Calu3 (cell line): ENCODE measurements around the gene SHD. TPM values are rescaled to one million over a fixed set of nuclear protein-coding genes. Genes with fewer than 3 reads are reported as not detected.

Experiments used
- BruUV-seq: library from RNA; stranded (reverse); fragments of 400-500 nt; replicated peaks from 2 replicates; lab custom pipeline; 2021; lab: Mats Ljungman, UMichigan
- CTCF ChIA-PET: fragments of 300-600 bp; sonication (Branson Sonifier 250); formaldehyde crosslinking; loops from one replicate; lab custom pipeline; 2022; ENCODE audit warnings: antibody characterized with exemption; lab: Charles Lee
- DNase-seq: peaks from one replicate; pipeline ENCODE4 v3.0.0; 2022
- H3K27ac Mint-ChIP-seq: one replicate; pipeline ENCODE4 v1.8.0; 2022; ENCODE audit warnings: mixed read lengths; ENCODE audit not compliant: unreplicated experiment
- H3K27me3 Mint-ChIP-seq: one replicate; pipeline ENCODE4 v1.8.0; 2022; ENCODE audit warnings: mixed read lengths; ENCODE audit not compliant: unreplicated experiment
- H3K36me3 Mint-ChIP-seq: one replicate; pipeline ENCODE4 v1.8.0; 2022; ENCODE audit warnings: mild to moderate bottlenecking, moderate library complexity, mixed read lengths; ENCODE audit not compliant: insufficient read depth, unreplicated experiment
- H3K4me1 Mint-ChIP-seq: one replicate; pipeline ENCODE4 v1.8.0; 2022; ENCODE audit warnings: mild to moderate bottlenecking, low read depth, mixed read lengths; ENCODE audit not compliant: unreplicated experiment
- H3K4me3 Mint-ChIP-seq: one replicate; pipeline ENCODE4 v1.8.0; 2022; ENCODE audit warnings: mild to moderate bottlenecking, low read depth, moderate library complexity, mixed read lengths; ENCODE audit not compliant: unreplicated experiment
- H3K9me3 Mint-ChIP-seq: one replicate; pipeline ENCODE4 v1.8.0; 2022; ENCODE audit warnings: low read depth, mixed read lengths; ENCODE audit not compliant: unreplicated experiment
- CTCF ChIP-seq: fragments of 200-600 bp; IDR thresholded peaks from one replicate; pipeline ENCODE4 v1.8.0; 2022; ENCODE audit warnings: antibody characterized with exemption; ENCODE audit not compliant: unreplicated experiment
- intact Hi-C: fragments of 100-400 bp; cut with micrococcal nuclease; formaldehyde crosslinking; loops from one replicate; pipeline ENCODE4 v1.10.0; 2022; ENCODE audit not compliant: unreplicated experiment
- total RNA-seq: library from RNA; stranded (reverse); gene quantifications from 2 replicates; pipeline ENCODE4 v1.2.3, GENCODE V29; 2022

The SHD gene
- total RNA-seq, 1 experiment from 2014 or later, result not detected

GRCh38 chr19:4288091-4288777, 9.2 kb downstream of the SHD start:
- Mint-ChIP-seq H3K4me3 (no peak overlapping the region), H3K9me3 (no peaks in the 10 kb centered on the region), H3K36me3 (peaks cover 5% of the 10 kb centered on the region), H3K27ac (no peak overlapping the region), H3K27me3 (peaks cover 18% of the 10 kb centered on the region), H3K4me1 (no peaks in the 10 kb centered on the region)
- intact Hi-C loops, result no loop called here
- CTCF ChIA-PET, result interaction anchor here (0.7 kb wide), 1 partner anchor 11 kb away, joined by 3 read pairs; no protein-coding TSS in a partner anchor
- TF ChIP-seq CTCF, result no peak
- BruUV-seq, result no TSS peak
- DNase-seq, result no peak

- TF ChIP-seq CTCF, result no peak
- H3K36me3 Mint-ChIP-seq, result peaks cover 5% of the 10 kb centered on the region
- H3K4me3 Mint-ChIP-seq, result no peak overlapping the region
- no peak for DNase-seq
- intact Hi-C loops, result no loop called here
- H3K27me3 Mint-ChIP-seq, result peaks cover 11% of the 10 kb centered on the region
- H3K4me1 Mint-ChIP-seq, result no peaks in the 10 kb centered on the region
- no TSS peak for BruUV-seq
- CTCF ChIA-PET, result no interaction called here
- no peaks in the 10 kb centered on the region for H3K9me3 Mint-ChIP-seq
- H3K27ac Mint-ChIP-seq, result no peak overlapping the region
Observed at GRCh38 chr19:4291184-4291732, 12.2 kb downstream of the SHD start.

- Mint-ChIP-seq H3K27ac (no peak overlapping the region), H3K4me3 (no peak overlapping the region), H3K4me1 (no peaks in the 10 kb centered on the region), H3K36me3 (peaks cover 5% of the 10 kb centered on the region), H3K9me3 (no peaks in the 10 kb centered on the region), H3K27me3 (peaks cover 11% of the 10 kb centered on the region)
- no peak for DNase-seq
- BruUV-seq, result no TSS peak
- TF ChIP-seq CTCF, result no peak
- CTCF ChIA-PET, result no interaction called here
- intact Hi-C loops, result no loop called here
Observed at GRCh38 chr19:4292515-4292914, 13.4 kb downstream of the SHD start.

- no peaks in the 10 kb centered on the region for H3K4me1 Mint-ChIP-seq
- CTCF ChIA-PET, result no interaction called here
- H3K27me3 Mint-ChIP-seq, result peaks cover 11% of the 10 kb centered on the region
- peaks cover 5% of the 10 kb centered on the region for H3K36me3 Mint-ChIP-seq
- TF ChIP-seq CTCF, result no peak
- H3K4me3 Mint-ChIP-seq, result no peak overlapping the region
- intact Hi-C loops, result no loop called here
- no peaks in the 10 kb centered on the region for H3K9me3 Mint-ChIP-seq
- no peak overlapping the region for H3K27ac Mint-ChIP-seq
- no TSS peak for BruUV-seq
- no peak for DNase-seq
Observed at GRCh38 chr19:4294389-4294788, 15.3 kb downstream of the SHD start.
